Stimulated activated memory B cell treated with anti-CD40 and anti-IgM and Interleukin-4, amounts not matched to agents 10 μg/mL and 1 μg/mL and 100 μg/mL, for 72 hours (primary cell): ENCODE results near the gene WBP2.
"Not testable (repeated sequence)": the region's sequence is repeated elsewhere in the genome, so short reads cannot be mapped to it uniquely, and the experiment has no call there.

Experiments
- ATAC-seq: fragments of 150-1000 bp; cut with Tn5 transposase; 2 replicates; pipeline ENCODE4 v1.10.0; 2021
- H3K27ac Mint-ChIP-seq: one replicate; pipeline ENCODE4 v1.8.0; 2022; ENCODE audit warnings: mild to moderate bottlenecking, mixed read lengths
- H3K27me3 Mint-ChIP-seq: one replicate; pipeline ENCODE4 v1.8.0; 2022; ENCODE audit warnings: mixed read lengths
- H3K36me3 Mint-ChIP-seq: one replicate; pipeline ENCODE4 v1.8.0; 2022; ENCODE audit warnings: mixed read lengths
- H3K4me1 Mint-ChIP-seq: one replicate; pipeline ENCODE4 v1.8.0; 2022; ENCODE audit warnings: mixed read lengths
- H3K4me3 Mint-ChIP-seq: one replicate; pipeline ENCODE4 v1.8.0; 2022; ENCODE audit warnings: mild to moderate bottlenecking, moderate library complexity, mixed read lengths
- H3K9me3 Mint-ChIP-seq: one replicate; pipeline ENCODE4 v1.8.0; 2022; ENCODE audit warnings: mixed read lengths

Gene WBP2

DNA sequence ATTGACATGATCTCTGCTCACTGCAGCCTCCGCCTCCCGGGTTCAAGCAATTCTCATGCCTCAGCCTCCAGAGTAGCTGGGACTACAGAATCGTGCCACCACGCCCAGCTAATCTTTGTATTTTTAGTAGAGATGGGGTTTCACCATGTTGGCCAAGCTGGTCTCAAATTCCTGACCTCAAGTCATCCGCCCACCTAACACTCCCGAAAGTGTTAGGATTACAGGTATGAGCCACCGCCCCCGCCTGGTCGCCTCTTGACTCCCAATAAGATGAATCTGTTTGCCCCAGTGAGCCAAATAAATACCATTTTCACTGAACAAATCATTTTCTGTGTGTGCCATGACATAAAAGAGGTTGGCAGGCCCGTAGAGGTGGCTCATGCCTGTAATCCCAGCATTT, 4.2 kb upstream of the WBP2 start:
- not testable (repeated sequence) for H3K4me3 Mint-ChIP-seq, H3K36me3 Mint-ChIP-seq, H3K9me3 Mint-ChIP-seq, ATAC-seq, H3K27me3 Mint-ChIP-seq
- peaks cover 34% of the 10 kb centered on the region for H3K4me1 Mint-ChIP-seq
- H3K27ac Mint-ChIP-seq = peak overlapping the region; percentile 71

DNA sequence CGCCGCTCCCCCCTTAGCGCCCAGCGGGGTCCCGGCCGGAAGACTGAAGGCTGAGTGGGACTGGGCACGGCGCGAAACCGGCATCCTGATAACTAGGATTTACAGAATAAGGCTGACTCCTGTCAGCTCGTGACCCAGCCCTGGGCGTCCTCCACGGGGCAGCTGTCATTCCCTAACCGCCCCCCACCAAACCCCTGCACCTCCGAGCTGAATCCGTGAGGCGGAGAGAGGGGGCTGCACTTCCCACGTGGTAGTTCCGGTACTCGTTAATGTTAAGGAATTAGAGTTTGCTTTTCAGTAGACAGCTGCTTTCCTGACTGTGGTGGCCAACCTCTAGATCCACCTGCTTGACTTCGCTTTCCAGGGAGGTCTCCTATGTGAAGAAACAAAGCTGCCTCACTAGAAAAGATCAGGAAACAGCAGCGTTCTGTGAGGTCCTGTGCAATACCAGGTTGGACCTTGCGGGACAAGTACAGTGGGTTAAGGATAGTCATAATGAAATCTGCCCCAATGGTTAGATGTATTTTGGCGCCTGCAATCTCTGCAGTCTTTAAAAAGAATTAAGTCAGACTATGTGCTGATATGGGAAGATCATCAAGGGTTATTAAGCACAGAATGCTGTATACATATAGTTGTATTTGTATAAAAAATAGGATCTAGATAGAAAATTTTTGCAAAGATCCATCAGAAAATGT, 1.1 kb upstream of the WBP2 start:
- Mint-ChIP-seq H3K9me3 (no peaks in the 10 kb centered on the region), H3K36me3 (no peaks in the 10 kb centered on the region), H3K4me1 (peaks cover 39% of the 10 kb centered on the region), H3K4me3 (no peak overlapping the region), H3K27me3 (no peaks in the 10 kb centered on the region), H3K27ac (no peak overlapping the region)
- ATAC-seq = no peak

DNA sequence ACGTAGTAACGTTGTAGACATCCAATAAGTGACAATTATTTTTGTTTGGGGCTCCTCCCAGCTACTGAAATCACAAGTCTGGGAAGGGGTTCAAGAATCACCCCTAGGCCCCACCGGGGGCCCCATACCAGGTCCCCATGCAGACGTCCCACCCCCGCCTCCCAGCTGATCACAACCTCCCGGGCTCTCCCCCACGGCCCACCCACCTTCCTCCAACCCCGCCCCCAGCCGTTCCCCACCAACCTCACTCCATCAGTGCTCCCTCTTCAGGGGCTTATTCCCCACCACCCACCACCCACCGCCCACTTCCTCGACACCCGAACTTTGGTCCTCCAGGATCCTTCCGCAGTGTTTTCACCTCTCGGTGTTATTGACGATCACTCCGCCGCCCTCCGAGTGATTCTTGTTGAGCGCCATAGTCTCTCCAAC, 240 bp downstream of the WBP2 start:
- Mint-ChIP-seq H3K27me3 (no peaks in the 10 kb centered on the region), H3K9me3 (no peaks in the 10 kb centered on the region), H3K27ac (no peak overlapping the region), H3K4me3 (no peak overlapping the region), H3K36me3 (peaks cover 3% of the 10 kb centered on the region), H3K4me1 (peaks cover 39% of the 10 kb centered on the region)
- peak; percentile 2 for ATAC-seq

DNA sequence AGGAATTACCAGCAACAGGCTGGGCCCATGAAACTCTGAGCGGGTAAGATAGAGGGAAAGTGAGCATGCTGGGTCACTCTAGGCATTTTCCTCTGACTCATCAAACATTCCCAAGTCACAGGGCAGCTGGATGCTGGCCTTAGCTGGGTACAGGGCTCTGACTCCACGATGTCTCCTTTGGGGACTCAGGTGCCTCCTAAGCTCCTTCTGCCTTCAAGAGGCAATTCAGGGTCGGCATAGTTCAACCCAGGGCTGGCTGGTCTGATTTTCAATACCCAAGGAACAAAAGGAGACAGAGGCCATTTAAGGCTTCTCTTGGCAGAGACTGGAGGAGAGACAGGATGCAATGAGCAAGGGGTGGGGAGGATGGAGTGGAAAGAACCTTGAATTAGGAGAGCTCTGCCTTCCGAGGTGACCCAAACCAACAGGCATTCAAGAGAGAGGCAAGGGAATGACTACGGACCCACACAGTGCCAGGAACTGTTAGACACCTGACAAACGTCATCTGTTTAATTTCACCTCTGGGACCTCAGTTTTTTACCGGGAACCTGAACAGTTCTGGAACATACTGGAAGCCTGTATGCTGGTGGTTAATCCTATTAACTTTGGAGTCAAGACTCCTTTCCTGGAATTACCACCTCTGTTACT, 910 bp downstream of the WBP2 start:
- H3K4me1 Mint-ChIP-seq = peaks cover 42% of the 10 kb centered on the region
- no peaks in the 10 kb centered on the region for H3K9me3 Mint-ChIP-seq
- H3K36me3 Mint-ChIP-seq = peaks cover 10% of the 10 kb centered on the region
- no peak overlapping the region for H3K27ac Mint-ChIP-seq
- H3K27me3 Mint-ChIP-seq = no peaks in the 10 kb centered on the region
- no peak overlapping the region for H3K4me3 Mint-ChIP-seq
- ATAC-seq = no peak

DNA sequence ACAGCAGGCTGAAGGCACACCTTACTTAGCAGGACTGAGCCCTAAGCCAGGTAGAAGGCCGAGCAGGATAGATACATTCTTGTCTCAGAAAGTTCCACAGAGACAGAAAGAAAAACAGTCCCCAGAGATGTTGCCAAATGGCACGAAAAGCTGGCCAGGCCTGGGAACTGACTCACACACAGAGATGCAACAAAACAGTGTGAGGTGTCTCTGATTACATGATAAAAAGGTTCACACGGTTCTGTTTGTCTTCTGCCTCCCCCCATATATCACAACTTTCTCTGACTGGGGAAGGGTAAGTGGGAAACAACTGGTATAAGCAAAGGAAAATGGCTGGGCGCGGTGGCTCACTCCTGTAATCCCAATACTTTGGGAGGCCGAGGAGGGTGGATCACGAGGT, 1.7 kb downstream of the WBP2 start:
- Mint-ChIP-seq H3K4me1 (peaks cover 38% of the 10 kb centered on the region), H3K27me3 (no peaks in the 10 kb centered on the region), H3K36me3 (peaks cover 11% of the 10 kb centered on the region), H3K27ac (no peak overlapping the region), H3K9me3 (no peaks in the 10 kb centered on the region), H3K4me3 (peak overlapping the region; percentile 39)
- ATAC-seq = no peak

DNA sequence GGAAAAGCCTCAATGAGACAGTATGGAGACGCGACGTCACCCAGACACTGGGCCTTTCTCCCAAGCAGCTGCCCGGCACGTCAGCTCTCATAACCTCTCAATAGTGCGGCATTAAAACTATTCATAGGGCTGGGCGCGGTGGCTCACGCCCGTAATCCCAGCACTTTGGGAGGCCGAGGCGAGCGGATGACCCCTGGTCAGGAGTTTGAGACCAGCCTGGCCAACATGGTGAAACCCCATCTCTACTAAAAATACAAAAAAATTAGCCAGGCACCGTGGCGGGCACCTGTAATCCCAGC, 3.5 kb downstream of the WBP2 start:
- H3K27ac Mint-ChIP-seq, H3K9me3 Mint-ChIP-seq, H3K4me3 Mint-ChIP-seq, ATAC-seq, H3K27me3 Mint-ChIP-seq: not testable (repeated sequence)
- Mint-ChIP-seq H3K36me3 (peaks cover 29% of the 10 kb centered on the region), H3K4me1 (peaks cover 37% of the 10 kb centered on the region)

DNA sequence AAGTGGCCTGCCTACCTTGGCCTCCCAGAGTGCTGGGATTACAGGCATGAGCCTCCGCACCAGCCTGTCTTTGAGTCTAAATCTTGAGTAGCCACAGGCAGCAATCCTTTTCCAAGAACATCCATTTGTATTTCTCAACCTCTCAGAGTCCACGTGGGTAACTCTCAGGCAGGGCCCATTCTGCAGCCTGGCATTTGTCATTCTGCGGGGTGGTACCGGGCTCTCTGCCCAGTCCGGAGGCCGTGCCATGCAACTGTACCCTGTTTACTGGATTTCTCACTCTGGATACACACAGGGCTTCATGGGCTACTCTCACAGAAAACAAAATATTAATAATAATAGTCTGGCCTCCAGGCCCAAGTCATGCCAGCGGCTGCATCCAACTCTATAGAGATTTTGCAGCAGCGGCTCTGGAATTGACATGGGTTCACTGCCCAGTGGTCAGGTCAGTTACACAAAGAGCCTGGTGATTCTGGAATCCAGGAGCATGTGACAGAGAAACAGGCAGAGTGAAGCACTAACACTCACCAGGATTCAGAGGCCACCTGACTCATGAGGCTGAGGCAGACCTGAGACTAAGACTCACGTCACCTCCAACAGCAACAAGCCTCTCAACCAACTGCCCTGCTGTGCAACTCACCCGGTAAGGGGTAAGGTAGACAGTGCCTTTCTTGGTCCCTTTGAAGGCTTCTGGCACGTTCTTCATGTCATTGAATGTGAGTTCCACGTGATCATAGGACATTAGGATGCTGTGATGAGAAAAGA, 4.0 kb downstream of the WBP2 start:
- no peaks in the 10 kb centered on the region for H3K9me3 Mint-ChIP-seq
- H3K27me3 Mint-ChIP-seq = no peaks in the 10 kb centered on the region
- peaks cover 34% of the 10 kb centered on the region for H3K36me3 Mint-ChIP-seq
- no peak overlapping the region for H3K4me3 Mint-ChIP-seq
- no peak for ATAC-seq
- no peak overlapping the region for H3K27ac Mint-ChIP-seq
- peaks cover 36% of the 10 kb centered on the region for H3K4me1 Mint-ChIP-seq

DNA sequence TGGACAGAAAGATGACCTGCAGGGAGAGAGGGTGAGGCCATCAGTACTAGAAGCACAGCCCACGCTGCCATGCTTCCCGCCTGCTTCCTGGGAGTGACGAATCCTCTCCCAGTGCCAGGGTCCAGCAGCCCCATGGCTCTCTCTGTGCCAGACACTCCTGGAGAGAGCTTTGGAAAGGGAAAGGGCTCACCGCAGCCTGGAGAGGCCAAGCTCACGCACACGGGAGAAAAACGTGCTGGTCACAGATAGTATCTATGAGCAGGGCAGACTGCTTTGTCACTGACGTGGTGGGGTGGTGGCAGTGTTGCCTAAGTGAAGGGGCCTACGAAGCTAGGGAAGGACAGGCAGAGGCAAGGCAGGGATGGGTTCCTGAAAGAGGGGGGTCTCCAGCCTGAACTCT, 5.4 kb downstream of the WBP2 start:
- ATAC-seq = no peak
- Mint-ChIP-seq H3K27ac (no peak overlapping the region), H3K4me3 (no peak overlapping the region), H3K36me3 (peaks cover 43% of the 10 kb centered on the region), H3K4me1 (peaks cover 47% of the 10 kb centered on the region), H3K27me3 (no peaks in the 10 kb centered on the region), H3K9me3 (no peaks in the 10 kb centered on the region)

DNA sequence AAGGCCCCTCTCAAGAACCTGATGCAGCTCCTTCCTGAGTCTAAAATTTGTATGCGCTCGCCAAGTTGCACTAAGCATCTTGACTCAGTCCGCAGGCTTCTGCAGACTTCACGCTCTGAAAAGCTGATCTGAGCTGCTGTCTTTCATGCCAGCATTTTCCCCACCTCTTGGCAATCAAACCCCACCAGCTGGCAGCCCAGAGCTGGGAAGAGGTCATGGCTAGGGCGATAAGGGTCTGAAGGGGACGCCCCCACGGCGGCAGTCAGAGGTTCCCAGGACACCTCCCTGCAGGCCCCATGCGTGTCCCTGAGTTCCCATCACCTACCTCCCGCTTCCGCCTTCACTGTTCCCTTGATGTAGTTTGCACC, 5.9 kb downstream of the WBP2 start:
- H3K27me3 Mint-ChIP-seq = no peaks in the 10 kb centered on the region
- H3K4me1 Mint-ChIP-seq = peaks cover 45% of the 10 kb centered on the region
- no peak overlapping the region for H3K27ac Mint-ChIP-seq
- H3K9me3 Mint-ChIP-seq = no peaks in the 10 kb centered on the region
- H3K36me3 Mint-ChIP-seq = peaks cover 43% of the 10 kb centered on the region
- no peak overlapping the region for H3K4me3 Mint-ChIP-seq
- ATAC-seq = no peak

DNA sequence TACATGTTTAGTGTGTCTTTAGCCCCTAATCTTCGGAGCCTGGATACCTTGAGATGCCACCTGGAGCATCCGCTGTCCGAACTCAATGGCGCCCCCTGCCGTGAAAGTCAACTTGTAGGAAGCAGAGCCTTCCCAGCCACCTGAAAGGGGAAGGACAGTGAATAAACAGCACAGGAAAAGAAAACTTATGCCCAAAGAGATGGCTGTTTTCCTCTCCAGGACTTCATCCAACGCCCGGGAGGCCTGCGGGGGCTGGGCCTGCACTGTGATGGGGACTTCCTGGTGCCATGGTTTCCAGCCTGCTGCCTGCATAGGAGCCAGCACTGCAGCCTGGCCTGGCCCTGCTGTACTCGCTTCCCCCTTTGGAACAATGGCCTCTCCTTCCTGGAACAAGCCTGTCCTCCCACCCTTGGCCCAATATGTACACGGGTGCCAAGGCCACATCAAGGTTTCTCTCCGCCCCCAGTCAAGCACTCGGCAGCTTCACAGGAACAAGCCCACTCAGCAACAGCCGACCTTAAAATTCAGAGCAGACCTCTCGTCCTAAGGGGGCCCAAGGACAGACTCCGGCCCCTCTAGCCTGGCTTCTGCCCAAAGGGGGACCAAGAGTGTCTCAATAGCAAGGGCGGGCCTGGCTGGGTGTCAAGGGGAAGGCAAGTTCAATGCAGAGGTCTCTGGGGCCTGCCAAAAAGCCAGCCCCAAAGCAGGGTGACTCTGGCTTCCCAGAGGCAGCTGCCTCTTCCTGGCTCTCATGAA, 6.4 kb downstream of the WBP2 start:
- Mint-ChIP-seq H3K4me1 (peaks cover 45% of the 10 kb centered on the region), H3K36me3 (peaks cover 43% of the 10 kb centered on the region), H3K4me3 (no peak overlapping the region), H3K27me3 (no peaks in the 10 kb centered on the region), H3K27ac (peak overlapping the region; percentile 40), H3K9me3 (no peaks in the 10 kb centered on the region)
- no peak for ATAC-seq

DNA sequence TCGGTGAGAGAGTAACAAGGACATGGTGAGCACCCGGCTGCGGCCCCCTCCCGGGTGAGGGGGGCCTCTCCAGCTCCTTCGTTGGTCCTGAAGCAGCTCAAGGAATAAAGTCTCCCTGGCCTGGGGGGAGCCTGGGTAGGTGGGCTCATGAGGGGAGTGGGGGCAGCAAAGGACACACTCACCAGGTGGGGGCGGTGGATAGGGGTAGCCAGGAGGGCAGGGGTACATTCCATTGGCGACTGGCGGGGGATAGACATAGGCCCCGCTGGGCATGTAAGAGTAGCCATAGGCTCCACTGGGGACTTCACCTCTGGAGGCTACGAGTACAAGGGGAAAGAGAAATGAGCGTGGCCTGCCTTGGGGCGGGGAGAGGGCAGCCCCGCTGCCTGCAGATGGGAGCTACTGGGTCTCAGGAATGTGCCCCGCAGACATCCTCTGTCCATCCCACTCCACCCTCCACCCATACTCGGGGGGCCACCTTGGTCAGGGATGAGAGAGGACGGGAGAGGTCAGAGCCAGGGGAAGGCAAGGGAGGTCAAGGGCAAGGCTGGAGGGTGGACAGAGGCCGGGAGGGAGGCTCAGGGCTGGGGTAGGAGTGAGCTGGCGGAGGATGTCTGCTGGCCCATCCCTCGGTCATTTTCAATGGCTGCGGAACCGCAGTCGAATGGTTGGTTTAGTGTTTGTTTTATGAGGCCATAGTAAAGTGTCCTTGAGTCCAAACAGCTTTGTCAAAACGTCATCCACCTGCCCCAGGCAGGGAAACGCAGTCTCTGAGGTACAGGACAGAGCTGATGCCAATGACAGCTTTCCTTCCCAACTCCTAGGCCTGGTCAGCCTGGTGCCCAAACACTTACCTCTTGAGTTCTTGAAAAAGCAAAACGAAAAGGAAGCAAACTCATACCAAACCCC, 7.3 kb downstream of the WBP2 start:
- H3K36me3 Mint-ChIP-seq = peaks cover 43% of the 10 kb centered on the region
- no peak for ATAC-seq
- peaks cover 46% of the 10 kb centered on the region for H3K4me1 Mint-ChIP-seq
- peak overlapping the region; percentile 40 for H3K27ac Mint-ChIP-seq
- no peak overlapping the region for H3K4me3 Mint-ChIP-seq
- no peaks in the 10 kb centered on the region for H3K27me3 Mint-ChIP-seq
- H3K9me3 Mint-ChIP-seq = no peaks in the 10 kb centered on the region

DNA sequence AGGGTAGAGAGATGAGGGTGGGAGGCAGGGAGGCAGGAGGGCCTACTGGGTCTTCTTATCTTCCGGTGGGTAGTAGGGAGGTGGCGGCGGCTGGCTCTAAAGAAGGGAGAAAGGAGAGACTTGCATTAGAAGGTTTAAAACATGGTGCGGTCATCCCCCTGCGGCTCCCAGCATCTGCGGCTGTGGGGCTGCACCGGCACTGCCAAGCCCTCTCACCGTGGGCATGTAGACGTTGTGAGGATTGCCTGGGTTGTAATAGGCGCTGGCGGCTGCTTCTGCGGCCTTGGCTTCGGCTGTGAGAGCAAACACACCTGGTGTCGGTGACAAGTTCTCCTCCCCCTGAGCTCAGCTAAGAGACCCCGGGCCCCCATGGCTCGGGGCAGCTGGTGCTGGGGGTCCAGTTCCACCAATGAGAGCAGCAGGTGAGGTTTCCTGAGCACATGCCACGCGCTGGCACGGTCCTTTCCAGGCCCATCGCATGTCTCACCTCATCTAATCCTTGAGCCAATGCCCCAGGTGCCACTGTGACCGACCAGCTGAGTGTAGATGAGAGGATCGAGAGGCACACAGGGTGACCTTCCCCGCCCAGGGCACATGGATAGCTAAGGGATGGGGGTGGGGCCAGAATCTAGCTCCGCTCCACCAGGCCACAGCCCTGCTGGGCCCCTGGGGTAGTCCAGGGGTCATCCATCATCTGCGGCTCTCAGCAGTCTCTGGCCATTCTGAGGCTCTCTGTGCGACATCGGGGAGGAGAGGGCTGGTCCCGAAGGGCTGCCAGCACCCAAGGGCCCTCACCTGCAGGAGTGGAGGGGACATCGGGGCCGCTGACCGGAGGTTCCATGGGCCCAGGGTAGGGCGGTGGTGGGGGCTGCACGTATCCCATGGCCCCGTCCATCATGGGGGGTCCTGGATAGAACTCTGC, 8.2 kb downstream of the WBP2 start:
- no peak for ATAC-seq
- H3K27me3 Mint-ChIP-seq = no peaks in the 10 kb centered on the region
- H3K4me1 Mint-ChIP-seq = peaks cover 46% of the 10 kb centered on the region
- H3K4me3 Mint-ChIP-seq = no peak overlapping the region
- H3K27ac Mint-ChIP-seq = peak overlapping the region; percentile 91
- no peaks in the 10 kb centered on the region for H3K9me3 Mint-ChIP-seq
- H3K36me3 Mint-ChIP-seq = peaks cover 43% of the 10 kb centered on the region

DNA sequence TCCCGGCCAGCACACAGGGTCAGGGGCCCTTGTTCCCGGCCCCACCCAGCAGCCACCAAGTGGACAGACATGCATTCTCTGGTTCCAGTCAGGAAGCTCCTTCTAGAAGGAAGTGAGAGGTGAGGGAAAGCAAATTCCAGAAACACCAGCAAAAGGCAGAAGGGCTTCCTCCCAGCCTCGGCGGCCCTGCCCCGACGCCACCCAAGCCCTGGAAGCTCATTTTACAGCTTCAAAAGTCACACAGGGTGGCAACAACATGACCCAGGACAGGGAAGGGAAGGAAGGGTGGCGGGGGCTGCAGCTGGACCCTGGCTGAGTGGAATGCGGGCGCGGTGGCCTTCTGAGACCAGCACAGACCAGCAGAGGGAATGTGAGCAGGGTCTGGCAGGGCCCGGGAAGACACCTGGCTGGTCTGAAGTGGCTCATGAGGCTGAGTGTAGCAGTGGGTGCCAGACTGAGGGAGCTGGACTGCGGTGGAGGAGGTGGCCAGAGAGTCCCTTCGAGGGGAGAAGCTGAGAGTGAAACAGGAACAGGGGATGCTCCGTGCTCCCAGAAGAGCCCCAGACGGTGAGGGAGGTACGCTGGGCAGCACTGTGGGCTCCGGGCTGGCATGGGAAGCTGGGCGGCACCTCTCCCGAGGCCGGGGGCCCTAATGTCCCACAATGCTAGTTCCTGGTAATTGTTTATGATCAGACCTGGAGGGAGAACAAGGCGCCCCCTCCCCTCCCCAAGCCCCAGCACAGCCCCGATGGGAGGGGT, 9.0 kb downstream of the WBP2 start:
- peaks cover 43% of the 10 kb centered on the region for H3K36me3 Mint-ChIP-seq
- no peak overlapping the region for H3K4me3 Mint-ChIP-seq
- H3K4me1 Mint-ChIP-seq = peaks cover 46% of the 10 kb centered on the region

More for the DNA sequence above, 9.0 kb downstream of the WBP2 start:
- no peaks in the 10 kb centered on the region for H3K9me3 Mint-ChIP-seq
- no peak for ATAC-seq
- H3K27me3 Mint-ChIP-seq = no peaks in the 10 kb centered on the region
- H3K27ac Mint-ChIP-seq = peak overlapping the region; percentile 91
